ENCODE measurements around the gene CRIP2. TPM values are rescaled to one million over a fixed set of nuclear protein-coding genes. Genes with fewer than 3 reads are reported as not detected.

Gene CRIP2
- total and polyA plus RNA-seq, 7 donors, result 23.1 to 71.8 (median 32.2) TPM

GRCh38 chr14:105437723-105438500 lies 36.7 kb upstream of the CRIP2 start:
- Histone ChIP-seq H3K36me3 (ENCODE audit: insufficient read depth in 1 of 2, low read depth in 1 of 2) (peaks cover 0 to 4% of the 10 kb centered on the region in 2 donors), H3K4me1 (no peaks in the 10 kb centered on the region), H3K27ac (no peak overlapping the region), H3K27me3 (ENCODE audit: insufficient read depth in 3 of 3, low read length in 2 of 3) (no peaks in the 10 kb centered on the region), H3K9me3 (no peaks in the 10 kb centered on the region), H3K4me3 (no peak overlapping the region)
- TF ChIP-seq, protein P1, sequence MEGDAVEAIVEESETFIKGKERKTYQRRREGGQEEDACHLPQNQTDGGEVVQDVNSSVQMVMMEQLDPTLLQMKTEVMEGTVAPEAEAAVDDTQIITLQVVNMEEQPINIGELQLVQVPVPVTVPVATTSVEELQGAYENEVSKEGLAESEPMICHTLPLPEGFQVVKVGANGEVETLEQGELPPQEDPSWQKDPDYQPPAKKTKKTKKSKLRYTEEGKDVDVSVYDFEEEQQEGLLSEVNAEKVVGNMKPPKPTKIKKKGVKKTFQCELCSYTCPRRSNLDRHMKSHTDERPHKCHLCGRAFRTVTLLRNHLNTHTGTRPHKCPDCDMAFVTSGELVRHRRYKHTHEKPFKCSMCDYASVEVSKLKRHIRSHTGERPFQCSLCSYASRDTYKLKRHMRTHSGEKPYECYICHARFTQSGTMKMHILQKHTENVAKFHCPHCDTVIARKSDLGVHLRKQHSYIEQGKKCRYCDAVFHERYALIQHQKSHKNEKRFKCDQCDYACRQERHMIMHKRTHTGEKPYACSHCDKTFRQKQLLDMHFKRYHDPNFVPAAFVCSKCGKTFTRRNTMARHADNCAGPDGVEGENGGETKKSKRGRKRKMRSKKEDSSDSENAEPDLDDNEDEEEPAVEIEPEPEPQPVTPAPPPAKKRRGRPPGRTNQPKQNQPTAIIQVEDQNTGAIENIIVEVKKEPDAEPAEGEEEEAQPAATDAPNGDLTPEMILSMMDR (IDR thresholded peaks at IDR 0.05), result no peak
- intact Hi-C loops (cut with DNase I), result no loop called here
- ATAC-seq, result no peak
- DNase-seq, result no peak
- 88 to 93% (median 91%) methylated on average over 17 to 18 of the region's 18 CpGs for WGBS, 3 donors

- ATAC-seq (no peak), DNase-seq (no peak)
- Histone ChIP-seq H3K9me3 (no peaks in the 10 kb centered on the region), H3K4me3 (no peak overlapping the region), H3K4me1 (no peaks in the 10 kb centered on the region), H3K27ac (no peak overlapping the region), H3K27me3 (ENCODE audit: insufficient read depth in 3 of 3, low read length in 2 of 3) (no peaks in the 10 kb centered on the region), H3K36me3 (ENCODE audit: insufficient read depth in 1 of 2, low read depth in 1 of 2) (peaks cover 0 to 4% of the 10 kb centered on the region in 2 donors)
- TF ChIP-seq, protein P1 (IDR thresholded peaks at IDR 0.05), result no peak
- 87 to 91% (median 89%) methylated on average over 11 of the region's 11 CpGs for WGBS, 3 donors
- intact Hi-C loops (cut with DNase I), result no loop called here
Observed at GRCh38 chr14:105439179-105439578, 35.4 kb upstream of the CRIP2 start.

GRCh38 chr14:105439710-105440553 lies 34.7 kb upstream of the CRIP2 start:
- H3K4me1 ChIP-seq, result no peaks in the 10 kb centered on the region
- no peaks in the 10 kb centered on the region for H3K9me3 ChIP-seq
- intact Hi-C loops (cut with DNase I), result loop anchor here in 1 of 2 donors (10.0 kb wide), 1 partner anchor 85 kb away; the partner anchor contains the start of gene TMEM121
- WGBS, 3 donors, result 77 to 81% (median 80%) methylated on average over 30 to 33 of the region's 33 CpGs
- no peak overlapping the region for H3K27ac ChIP-seq
- ATAC-seq (peak; percentile 31 to 69 (median 53)), DNase-seq (peak in 1 of 2 donors; percentile 57)
- H3K27me3 ChIP-seq (ENCODE audit: insufficient read depth in 3 of 3, low read length in 2 of 3), result no peaks in the 10 kb centered on the region
- H3K36me3 ChIP-seq (ENCODE audit: insufficient read depth in 1 of 2, low read depth in 1 of 2), result peaks cover 0 to 4% of the 10 kb centered on the region in 2 donors
- TF ChIP-seq, protein P1 (IDR thresholded peaks at IDR 0.05), result peak; percentile 15
- no peak overlapping the region for H3K4me3 ChIP-seq

DNA sequence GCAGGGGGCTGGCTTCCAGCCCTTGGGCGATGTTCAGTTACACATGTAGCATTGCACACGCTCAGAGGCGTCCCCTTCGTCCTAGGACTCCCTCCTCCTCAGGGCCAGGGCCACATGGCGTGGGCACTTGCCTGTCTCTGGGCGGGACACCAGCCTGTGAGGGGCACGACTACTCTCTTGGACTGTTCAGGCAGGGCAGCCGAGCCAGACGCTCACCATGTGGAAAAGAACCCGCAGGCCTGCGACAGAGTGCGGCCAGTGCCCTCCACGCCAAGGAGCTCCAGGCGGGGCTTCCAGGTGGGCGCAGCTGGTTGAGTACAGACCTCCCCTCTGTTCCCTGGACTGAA lies 34.1 kb upstream of the CRIP2 start:
- Histone ChIP-seq H3K4me1 (no peaks in the 10 kb centered on the region), H3K4me3 (no peak overlapping the region), H3K27me3 (ENCODE audit: insufficient read depth in 3 of 3, low read length in 2 of 3) (no peaks in the 10 kb centered on the region), H3K36me3 (ENCODE audit: insufficient read depth in 1 of 2, low read depth in 1 of 2) (peaks cover 0 to 4% of the 10 kb centered on the region in 2 donors), H3K9me3 (no peaks in the 10 kb centered on the region), H3K27ac (no peak overlapping the region)
- DNase-seq, result no peak
- TF ChIP-seq, protein P1 (IDR thresholded peaks at IDR 0.05), result no peak
- 85 to 92% (median 86%) methylated on average over 15 of the region's 15 CpGs for WGBS, 3 donors
- ATAC-seq, result peak in 1 of 4 donors; percentile 13
- intact Hi-C loops (cut with DNase I), result loop anchor here in 1 of 2 donors (10.0 kb wide), 1 partner anchor 84 kb away; the partner anchor contains the start of gene TMEM121
